Medulla oblongata (tissue), 1 donor: ENCODE data around the gene CHST10.

Experiments used
- DNase-seq: peaks from one replicate; pipeline ENCODE4 v3.0.0-alpha.2; 2015; ENCODE audit errors: extremely low spot score

The CHST10 gene

GRCh38 chr2:100416397-100416934, 1.0 kb downstream of the CHST10 start:
- no peak for DNase-seq

- no peak for DNase-seq
Measured at GRCh38 chr2:100413571-100413970, 3.9 kb downstream of the CHST10 start.

- peak; percentile 44 for DNase-seq
Measured at GRCh38 chr2:100412881-100413321, 4.6 kb downstream of the CHST10 start.

- DNase-seq = no peak
Measured at GRCh38 chr2:100412466-100412865, 5.0 kb downstream of the CHST10 start.

GRCh38 chr2:100411841-100412292, 5.6 kb downstream of the CHST10 start:
- DNase-seq = no peak

GRCh38 chr2:100409975-100410647, 7.4 kb downstream of the CHST10 start:
- DNase-seq = no peak

- DNase-seq = no peak
Measured at GRCh38 chr2:100409461-100409860, 8.0 kb downstream of the CHST10 start.

- no peak for DNase-seq
Measured at GRCh38 chr2:100408941-100409340, 8.5 kb downstream of the CHST10 start.

- DNase-seq = no peak
Measured at GRCh38 chr2:100408104-100408503, 9.4 kb downstream of the CHST10 start.

GRCh38 chr2:100407563-100407962, 9.9 kb downstream of the CHST10 start:
- no peak for DNase-seq

- DNase-seq = no peak
Measured at GRCh38 chr2:100407073-100407472, 10.4 kb downstream of the CHST10 start.

GRCh38 chr2:100406120-100406508, 11.4 kb downstream of the CHST10 start:
- DNase-seq = no peak

GRCh38 chr2:100405403-100406119, 11.9 kb downstream of the CHST10 start:
- no peak for DNase-seq

GRCh38 chr2:100404411-100404810, 13.1 kb downstream of the CHST10 start:
- DNase-seq = no peak

GRCh38 chr2:100403722-100404121, 13.7 kb downstream of the CHST10 start:
- DNase-seq = no peak

- no peak for DNase-seq
Measured at GRCh38 chr2:100401268-100401667, 16.2 kb downstream of the CHST10 start.

- no peak for DNase-seq
Measured at GRCh38 chr2:100399714-100400113, 17.8 kb downstream of the CHST10 start.

- DNase-seq = no peak
Measured at GRCh38 chr2:100397976-100398375, 19.5 kb downstream of the CHST10 start.

- no peak for DNase-seq
Measured at GRCh38 chr2:100397118-100397860, 20.2 kb downstream of the CHST10 start.

GRCh38 chr2:100396483-100396882, 21.0 kb downstream of the CHST10 start:
- no peak for DNase-seq

GRCh38 chr2:100395532-100396350, 21.7 kb downstream of the CHST10 start:
- no peak for DNase-seq
